NCI-H2227 (cell line): Measurements from ENCODE around the gene SGIP1.
"Not testable (repeated sequence)": the region's sequence is repeated elsewhere in the genome, so short reads cannot be mapped to it uniquely, and the experiment has no call there.

Experiments used
- DNase-seq: peaks from one replicate; lab custom pipeline; 2025; ENCODE audit not compliant: unreplicated experiment; lab: John Stamatoyannopoulos, UW

The SGIP1 gene

GRCh38 chr1:66795839-66796238 lies 261.9 kb downstream of the SGIP1 start:
- not testable (repeated sequence) for DNase-seq
